HuH-7.5 (cell line): ENCODE measurements around the gene ALPL.

Source experiments
- DNase-seq: peaks from one replicate; pipeline ENCODE4 v3.0.0; 2011; ENCODE audit warnings: low spot score

The ALPL gene

GRCh38 chr1:21598904-21599303 lies 89.7 kb downstream of the ALPL start:
- no peak for DNase-seq

GRCh38 chr1:21599402-21599801 lies 90.2 kb downstream of the ALPL start:
- no peak for DNase-seq

- no peak for DNase-seq
These were observed 92.2 kb downstream of the ALPL start for GRCh38 chr1:21601278-21602048.

- no peak for DNase-seq
These were observed 94.2 kb downstream of the ALPL start for GRCh38 chr1:21603177-21604138.

DNA sequence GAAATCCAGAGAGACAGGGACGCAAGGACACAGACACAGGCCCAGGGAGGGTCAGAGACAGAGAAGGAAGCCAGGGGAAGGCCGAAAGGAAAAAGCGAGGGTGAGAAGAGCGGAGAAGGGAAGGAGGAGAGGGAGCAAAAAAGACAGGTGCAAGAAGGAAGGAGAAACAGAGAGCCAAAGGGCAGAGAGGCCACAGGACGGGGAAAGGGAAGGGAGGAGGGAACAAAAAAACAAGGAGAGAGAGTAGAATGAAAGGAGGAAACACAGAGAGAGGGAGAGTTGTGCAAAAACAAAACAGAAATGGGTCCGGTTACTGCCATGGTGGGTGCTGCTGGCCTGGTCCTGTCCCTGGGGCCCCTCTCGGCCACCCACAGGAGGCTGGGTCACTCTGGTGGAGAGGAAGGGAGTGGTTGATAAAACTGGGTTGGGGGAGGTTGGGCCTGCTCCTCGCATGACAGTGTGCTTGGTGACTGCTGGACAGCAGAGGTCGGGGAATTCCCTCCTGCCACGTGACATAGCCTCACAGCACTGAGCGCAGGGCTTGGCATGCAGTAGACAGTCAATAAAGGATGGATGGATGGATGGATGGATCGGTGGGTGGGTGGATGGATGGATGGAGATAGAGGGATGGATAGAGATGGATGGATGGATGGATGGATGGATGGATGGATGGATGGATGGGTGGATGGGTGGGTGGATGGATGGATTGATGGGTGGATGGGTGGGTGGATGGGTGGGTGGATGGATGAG lies 95.2 kb downstream of the ALPL start:
- DNase-seq: no peak

GRCh38 chr1:21605012-21605715 lies 95.9 kb downstream of the ALPL start:
- DNase-seq: no peak

DNA sequence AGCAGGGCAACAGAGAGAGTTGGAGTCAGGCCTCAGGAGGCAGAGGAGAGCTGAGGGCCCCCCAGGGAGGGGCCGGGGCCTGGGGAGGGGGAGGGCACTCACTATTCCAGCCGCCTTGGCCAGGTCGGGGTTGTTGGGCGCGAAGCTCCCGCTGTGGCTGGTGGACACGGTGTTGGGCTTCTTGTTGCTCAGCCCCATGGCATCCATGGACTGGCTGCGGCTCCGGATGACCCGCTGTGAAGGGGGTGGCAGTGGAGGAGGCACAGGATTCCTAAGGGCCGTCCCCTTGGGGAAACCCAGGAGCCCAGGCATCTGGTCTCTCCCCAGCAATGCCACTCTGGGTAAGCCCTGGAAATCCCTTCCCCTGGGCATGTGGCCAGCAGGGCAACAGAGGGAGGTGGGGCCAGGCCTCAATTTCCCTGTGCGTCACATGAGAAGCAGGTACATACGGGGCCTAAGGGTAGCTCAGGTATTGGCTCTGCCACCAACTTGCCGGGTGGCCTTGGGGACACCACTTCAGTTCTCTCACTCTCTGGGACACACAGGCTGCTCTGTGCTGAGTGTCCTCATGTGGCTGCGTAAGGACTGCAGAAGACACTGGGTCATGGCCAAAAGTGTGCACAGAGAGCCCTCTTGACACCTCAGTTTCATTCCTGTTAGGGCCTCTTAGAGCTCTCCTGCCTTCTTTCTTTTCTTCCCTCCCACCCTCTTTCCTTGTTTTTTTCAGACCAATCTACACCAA lies 96.9 kb downstream of the ALPL start:
- no peak for DNase-seq

DNA sequence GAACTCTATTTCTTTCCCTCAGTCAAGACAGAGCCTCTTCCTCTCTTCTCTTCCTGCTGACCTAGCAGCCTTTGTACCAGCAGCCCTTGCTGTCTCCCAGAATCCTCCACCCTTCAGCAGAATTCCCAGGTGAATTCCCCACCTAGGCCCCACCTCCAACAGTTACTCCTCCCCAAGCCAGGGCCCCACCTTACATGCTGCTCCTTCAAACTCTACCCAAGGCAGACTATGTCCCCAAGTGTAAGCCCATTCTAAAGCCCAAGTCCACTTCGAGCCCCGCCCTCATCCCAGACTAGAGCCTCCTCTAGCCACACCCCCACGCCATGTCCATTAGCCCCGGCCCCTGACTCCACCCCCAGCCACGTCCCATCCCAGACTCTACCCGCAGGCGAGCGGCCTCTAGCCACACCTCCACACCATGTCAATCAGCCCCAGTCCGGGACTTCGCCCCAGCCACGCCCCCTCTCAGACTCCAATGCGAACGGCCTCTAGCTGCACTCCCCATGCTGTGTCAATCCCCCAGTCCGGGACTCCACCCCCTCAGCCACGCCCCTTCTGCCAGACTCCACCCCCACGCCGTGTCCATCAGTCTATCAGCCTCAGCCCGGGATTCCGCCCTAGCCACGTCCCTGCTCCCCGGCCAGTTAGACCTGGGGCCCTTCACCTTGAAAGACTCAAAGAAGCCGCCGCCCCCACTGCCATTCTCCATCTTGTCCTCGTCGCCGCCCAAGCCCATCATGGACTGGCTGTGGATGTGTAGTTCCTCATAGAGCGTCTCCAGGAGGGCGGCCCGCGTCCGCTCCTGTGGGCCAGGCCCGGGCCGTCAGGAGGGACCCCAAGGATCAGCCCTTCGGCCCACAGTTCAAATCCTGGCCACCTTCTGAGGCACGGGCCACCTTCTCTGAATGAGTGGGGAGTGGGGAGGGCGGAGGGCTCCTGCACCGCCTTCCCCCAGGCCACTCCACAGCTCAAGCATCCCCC lies 98.6 kb downstream of the ALPL start:
- peak; percentile 61 for DNase-seq

DNA sequence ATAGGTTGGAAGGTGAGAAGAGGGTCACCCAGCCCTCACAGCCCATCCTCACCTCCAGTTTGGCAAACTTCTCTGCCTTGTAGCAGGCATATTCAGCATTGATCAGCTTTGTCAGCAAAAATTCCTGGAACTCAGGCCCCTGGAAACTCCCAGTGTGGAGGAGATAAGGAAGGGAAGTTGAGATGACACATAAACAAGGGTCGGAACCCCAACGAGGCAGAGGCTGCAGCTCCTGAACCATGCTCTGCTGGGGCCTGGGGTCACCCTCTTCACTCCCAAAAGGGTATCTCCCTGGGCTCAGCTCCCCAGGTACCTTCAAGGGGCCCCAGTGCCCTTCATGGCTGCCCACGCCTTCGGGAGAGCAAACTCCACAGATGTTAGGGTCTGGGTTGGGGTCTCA lies 99.6 kb downstream of the ALPL start:
- DNase-seq: no peak

DNA sequence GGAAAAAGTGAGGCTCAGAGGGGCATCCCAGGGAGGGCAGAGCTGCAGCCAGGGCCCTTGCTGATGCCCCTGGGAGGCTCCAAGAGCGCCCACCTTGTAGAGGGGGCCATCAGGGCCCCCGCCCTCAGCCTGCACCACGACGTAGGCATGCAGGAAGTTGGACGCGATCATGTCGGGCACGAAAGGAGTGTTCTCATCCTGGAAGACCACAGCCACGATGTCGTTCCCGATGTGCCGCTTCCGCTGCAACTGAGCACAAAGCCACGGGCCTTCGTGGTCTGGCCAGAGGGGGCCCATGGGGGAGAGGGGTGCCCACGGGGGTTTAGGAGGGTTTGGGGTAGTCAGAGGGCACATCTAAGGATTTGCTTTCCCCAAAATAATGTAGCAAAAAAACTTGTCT lies 100.8 kb downstream of the ALPL start:
- no peak for DNase-seq

GRCh38 chr1:21610989-21611785 lies 102.0 kb downstream of the ALPL start:
- DNase-seq: no peak

DNA sequence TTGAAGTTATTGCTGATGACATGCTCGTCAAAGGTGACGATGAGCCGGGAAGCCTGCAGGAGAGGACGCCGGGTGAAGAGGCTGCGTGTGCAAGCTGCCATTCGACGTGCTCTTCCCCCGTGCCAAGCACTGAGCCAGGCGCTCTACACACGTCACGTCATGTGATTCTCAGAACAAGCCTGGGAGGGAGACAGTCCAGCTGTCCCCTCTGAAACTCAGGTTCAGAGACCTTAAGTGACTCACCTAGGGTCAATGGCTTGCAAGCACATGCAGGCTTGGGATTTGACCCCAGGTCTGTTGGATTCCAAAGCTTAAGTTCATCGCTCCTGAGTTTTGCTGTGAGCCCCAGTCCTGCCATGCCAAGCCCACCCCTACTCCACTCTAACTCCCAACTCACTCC lies 102.8 kb downstream of the ALPL start:
- no peak for DNase-seq

GRCh38 chr1:21613072-21613867 lies 104.0 kb downstream of the ALPL start:
- DNase-seq: no peak

- DNase-seq: no peak
These were observed 105.3 kb downstream of the ALPL start for GRCh38 chr1:21614419-21615115.

GRCh38 chr1:21616372-21616771 lies 107.1 kb downstream of the ALPL start:
- DNase-seq: no peak

DNA sequence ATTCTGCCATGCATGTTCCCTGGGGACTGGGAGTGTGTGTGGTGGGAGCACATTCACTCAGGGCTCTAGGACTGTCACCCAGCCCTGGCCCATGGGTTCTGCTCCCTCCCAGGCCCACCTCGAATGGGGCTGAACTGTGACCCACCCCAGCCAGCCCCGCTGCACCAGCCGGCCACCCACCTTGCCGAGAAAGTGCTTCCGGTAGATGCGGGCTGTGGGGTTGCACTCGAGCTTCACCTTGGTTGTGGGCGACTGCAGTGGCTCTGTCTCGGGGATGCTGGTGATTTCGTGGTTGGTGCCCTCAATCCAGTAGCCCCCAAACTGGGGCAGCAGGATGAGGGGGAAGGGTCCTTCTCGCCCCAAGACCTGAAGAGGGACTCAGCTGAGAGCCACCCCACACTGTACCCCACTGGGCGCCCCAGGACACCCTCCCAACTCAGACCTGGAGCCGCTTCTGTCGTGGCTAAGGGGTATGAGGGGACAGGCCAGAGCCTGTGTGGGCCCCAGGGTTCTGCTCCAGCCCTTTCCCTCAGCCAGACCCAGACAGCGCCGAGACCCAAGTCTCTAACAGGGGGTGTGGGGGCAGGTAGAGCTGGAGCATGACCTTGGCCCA lies 108.0 kb downstream of the ALPL start:
- DNase-seq: no peak

GRCh38 chr1:21618059-21618458 lies 108.8 kb downstream of the ALPL start:
- DNase-seq: no peak
